Common myeloid progenitor, CD34-positive (primary cell): ENCODE results near the gene RTEL1.

Experiments used
- CTCF ChIA-PET: fragments of 350-600 bp; sonication (Branson Sonifier 250); formaldehyde crosslinking; loops from one replicate; lab custom pipeline; 2021; ENCODE audit warnings: antibody characterized with exemption; lab: Charles Lee
- POLR2A ChIA-PET: fragments of 350-600 bp; sonication (Branson Sonifier 250); formaldehyde crosslinking; loops from one replicate; lab custom pipeline; 2021; ENCODE audit warnings: antibody characterized with exemption; lab: Charles Lee
- DNase-seq, 3 donors: peaks; one replicate each; pipeline versions ENCODE4 v3.0.0 to v3.0.0-alpha.2; 2013
- H3K27ac ChIP-seq, 2 experiments: 1 replicate in 1 of 2; 2 replicates in 1 of 2; pipeline ENCODE4 v1.7.0; 2013; ENCODE audit warnings: inconsistent platforms in 2 of 2, low read length in 2 of 2, mild to moderate bottlenecking in 2 of 2, low read depth in 1 of 2, moderate library complexity in 1 of 2; ENCODE audit not compliant: severe bottlenecking in 2 of 2, insufficient read depth in 1 of 2, poor library complexity in 1 of 2
- H3K27me3 ChIP-seq, 5 experiments: replicated peaks in 2 of 5; 1 replicate in 3 of 5; 2 replicates in 2 of 5; pipeline versions ENCODE4 v1.6.1 to v1.7.0; 2013; ENCODE audit warnings: low read length in 4 of 5, mild to moderate bottlenecking in 2 of 5, moderate library complexity in 2 of 5, inconsistent platforms in 1 of 5; ENCODE audit not compliant: insufficient read depth in 5 of 5, control insufficient read depth in 4 of 5
- H3K36me3 ChIP-seq, 4 experiments: 1 replicate in 2 of 4; 2 replicates in 2 of 4; pipeline versions ENCODE4 v1.6.1 to v1.7.0; 2013; ENCODE audit warnings: low read length in 3 of 4, control low read depth in 1 of 4, mild to moderate bottlenecking in 1 of 4; ENCODE audit not compliant: control insufficient read depth in 4 of 4, insufficient read depth in 4 of 4
- H3K4me1 ChIP-seq, 4 experiments: 1 replicate in 3 of 4; 2 replicates in 1 of 4; pipeline versions ENCODE4 v1.6.1 to v1.7.1; 2013; ENCODE audit warnings: low read length in 3 of 4, mild to moderate bottlenecking in 3 of 4, control low read depth in 1 of 4, inconsistent platforms in 1 of 4, moderate library complexity in 1 of 4; ENCODE audit not compliant: control insufficient read depth in 4 of 4, insufficient read depth in 4 of 4; ENCODE audit errors: control extremely low read depth in 1 of 4
- H3K4me3 ChIP-seq, 7 experiments: 1 replicate in 4 of 7; 2 replicates in 3 of 7; pipeline versions ENCODE4 v1.5.1 to v1.7.0; 2013; ENCODE audit warnings: mild to moderate bottlenecking in 7 of 7, low read length in 6 of 7, moderate library complexity in 6 of 7, inconsistent platforms in 2 of 7, low read depth in 2 of 7, control low read depth in 1 of 7; ENCODE audit not compliant: insufficient read depth in 4 of 7, control insufficient read depth in 1 of 7; ENCODE audit errors: extremely low read depth in 1 of 7
- H3K9me3 ChIP-seq, 5 experiments: 1 replicate in 4 of 5; 2 replicates in 1 of 5; pipeline versions ENCODE4 v1.6.1 to v1.7.1; 2013; ENCODE audit warnings: low read length in 4 of 5, mild to moderate bottlenecking in 2 of 5, inconsistent platforms in 1 of 5, low read depth in 1 of 5, moderate library complexity in 1 of 5; ENCODE audit not compliant: control insufficient read depth in 4 of 5, insufficient read depth in 2 of 5; ENCODE audit errors: control extremely low read depth in 1 of 5
- WGBS: methylation state at CpG from one replicate; pipeline ENCODE4 v1.1.5; 2013; ENCODE audit not compliant: insufficient coverage; 5-methylcytosine and 5-hydroxymethylcytosine counted together

The RTEL1 gene

GRCh38 chr20:63696628-63697356 is 38.7 kb downstream of the RTEL1 start, which contains the start of gene TNFRSF6B:
Gene TNFRSF6B, plus strand, starts transcription at chr20:63696652. Its CDS starts 116 bp downstream, at chr20:63696768.
- peak in 1 of 3 donors; percentile 55 for DNase-seq
- peaks cover 0 to 21% (median 19%) of the 10 kb centered on the region in 4 experiments for H3K4me1 ChIP-seq
- POLR2A ChIA-PET: interaction anchor here (0.6 kb wide), 1 partner anchor 9 kb away, joined by 3 read pairs; no protein-coding TSS in a partner anchor
- H3K4me3 ChIP-seq: peak within 1 kb of the TSS in 5 of 7 experiments; percentile 47 to 78 (median 64)
- peaks cover 0 to 26% (median 3%) of the 10 kb centered on the region in 4 experiments for H3K36me3 ChIP-seq
- no peaks in the 10 kb centered on the region for H3K9me3 ChIP-seq
- H3K27me3 ChIP-seq: no peaks in the 10 kb centered on the region
- WGBS: 18% methylated on average over 38 of the region's 52 CpGs
- CTCF ChIA-PET: interaction anchor here (0.6 kb wide), 1 partner anchor 174 kb away, joined by 3 read pairs; no protein-coding TSS in a partner anchor
- no peak within 1 kb of the TSS for H3K27ac ChIP-seq

DNA sequence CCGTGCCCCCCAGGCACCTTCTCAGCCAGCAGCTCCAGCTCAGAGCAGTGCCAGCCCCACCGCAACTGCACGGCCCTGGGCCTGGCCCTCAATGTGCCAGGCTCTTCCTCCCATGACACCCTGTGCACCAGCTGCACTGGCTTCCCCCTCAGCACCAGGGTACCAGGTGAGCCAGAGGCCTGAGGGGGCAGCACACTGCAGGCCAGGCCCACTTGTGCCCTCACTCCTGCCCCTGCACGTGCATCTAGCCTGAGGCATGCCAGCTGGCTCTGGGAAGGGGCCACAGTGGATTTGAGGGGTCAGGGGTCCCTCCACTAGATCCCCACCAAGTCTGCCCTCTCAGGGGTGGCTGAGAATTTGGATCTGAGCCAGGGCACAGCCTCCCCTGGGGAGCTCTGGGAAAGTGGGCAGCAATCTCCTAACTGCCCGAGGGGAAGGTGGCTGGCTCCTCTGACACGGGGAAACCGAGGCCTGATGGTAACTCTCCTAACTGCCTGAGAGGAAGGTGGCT is 39.3 kb downstream of the RTEL1 start:
- POLR2A ChIA-PET: interaction anchor here (0.6 kb wide), 1 partner anchor 9 kb away, joined by 3 read pairs; no protein-coding TSS in a partner anchor
- CTCF ChIA-PET: interaction anchor here (0.6 kb wide), 1 partner anchor 174 kb away, joined by 3 read pairs; no protein-coding TSS in a partner anchor
- 69% methylated on average over 6 of the region's 7 CpGs for WGBS
- H3K4me1 ChIP-seq: peaks cover 0 to 21% (median 19%) of the 10 kb centered on the region in 4 experiments
- peak in 2 of 3 donors; percentile 54 to 78 for DNase-seq
- H3K27me3 ChIP-seq: no peaks in the 10 kb centered on the region
- H3K27ac ChIP-seq: no peak overlapping the region
- H3K4me3 ChIP-seq: peak overlapping the region in 4 of 7 experiments; percentile 53 to 78 (median 64)
- H3K9me3 ChIP-seq: no peaks in the 10 kb centered on the region
- H3K36me3 ChIP-seq: peaks cover 0 to 23% (median 3%) of the 10 kb centered on the region in 4 experiments

GRCh38 chr20:63697868-63698545 is 39.9 kb downstream of the RTEL1 start:
- H3K9me3 ChIP-seq: no peaks in the 10 kb centered on the region
- H3K4me3 ChIP-seq: no peak overlapping the region
- WGBS: 87% methylated on average over 20 of the region's 40 CpGs
- CTCF ChIA-PET: interaction anchor here (1.0 to 1.1 kb wide), 3 partner anchors 9 to 166 kb away, joined by 3 to 5 read pairs (median 3); partner anchors contain the start of genes ARFRP1 and ZGPAT
- peaks cover 0 to 21% (median 19%) of the 10 kb centered on the region in 4 experiments for H3K4me1 ChIP-seq
- peaks cover 0 to 23% (median 3%) of the 10 kb centered on the region in 4 experiments for H3K36me3 ChIP-seq
- POLR2A ChIA-PET: no interaction called here
- no peak for DNase-seq
- H3K27me3 ChIP-seq: no peaks in the 10 kb centered on the region
- no peak overlapping the region for H3K27ac ChIP-seq

GRCh38 chr20:63698739-63699465 is 40.8 kb downstream of the RTEL1 start:
- peaks cover 0 to 27% (median 6%) of the 10 kb centered on the region in 4 experiments for H3K36me3 ChIP-seq
- H3K9me3 ChIP-seq: no peaks in the 10 kb centered on the region
- ChIA-PET CTCF (interaction anchor here (1.0 to 1.1 kb wide), 3 partner anchors 9 to 165 kb away, joined by 3 to 5 read pairs (median 3); partner anchors contain the start of genes ARFRP1 and ZGPAT), POLR2A (no interaction called here)
- peaks cover 0 to 21% (median 19%) of the 10 kb centered on the region in 4 experiments for H3K4me1 ChIP-seq
- WGBS: 88% methylated on average over 18 of the region's 19 CpGs
- no peak overlapping the region for H3K27ac ChIP-seq
- no peak overlapping the region for H3K4me3 ChIP-seq
- no peak for DNase-seq
- H3K27me3 ChIP-seq: no peaks in the 10 kb centered on the region

DNA sequence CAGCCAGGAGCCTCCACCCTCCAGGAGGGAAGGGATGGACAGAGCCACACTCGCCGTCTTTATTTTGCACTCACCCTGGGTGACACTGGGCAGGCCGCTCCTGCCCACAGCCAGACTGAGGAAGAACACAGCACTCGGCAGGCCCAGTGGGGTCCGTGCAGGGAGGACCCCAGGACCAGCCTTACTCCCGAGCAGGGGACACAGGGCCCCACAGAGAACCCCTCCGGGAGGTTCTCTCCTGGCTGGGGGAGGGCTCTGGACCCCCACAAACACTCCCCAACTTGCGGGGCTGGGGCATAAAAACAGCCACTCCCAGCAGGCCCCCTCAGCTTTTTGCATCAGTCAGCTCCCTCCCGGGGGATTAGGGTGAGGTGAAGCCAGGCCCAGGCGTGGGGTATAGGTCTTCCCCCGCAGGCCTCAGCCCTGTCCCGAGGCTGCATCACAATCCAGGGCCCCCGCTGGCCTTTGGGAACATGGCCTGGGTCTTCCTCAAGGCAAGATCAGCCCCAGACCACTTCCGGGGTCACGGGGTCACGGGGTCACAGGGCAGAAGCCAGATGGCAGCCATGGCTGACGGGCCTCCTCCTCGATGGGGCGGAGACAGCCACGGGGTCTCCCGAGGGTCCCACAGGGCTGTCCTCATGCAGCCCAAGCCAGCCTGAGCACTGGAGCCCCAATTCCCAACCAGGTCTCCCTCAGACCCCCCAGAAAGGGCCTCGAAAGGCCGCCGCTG is 41.5 kb downstream of the RTEL1 start:
- H3K36me3 ChIP-seq: peaks cover 0 to 28% (median 12%) of the 10 kb centered on the region in 4 experiments
- no peaks in the 10 kb centered on the region for H3K9me3 ChIP-seq
- DNase-seq: no peak
- ChIA-PET CTCF (interaction anchor here (1.1 kb wide), 1 partner anchor 9 kb away, joined by 5 read pairs; no protein-coding TSS in a partner anchor), POLR2A (no interaction called here)
- H3K4me1 ChIP-seq: peaks cover 0 to 21% (median 19%) of the 10 kb centered on the region in 4 experiments
- no peaks in the 10 kb centered on the region for H3K27me3 ChIP-seq
- 93% methylated on average over 20 of the region's 24 CpGs for WGBS
- no peak overlapping the region for H3K4me3 ChIP-seq
- no peak overlapping the region for H3K27ac ChIP-seq
